ENCODE measurements around the gene ADPRH.

ADPRH gene

GRCh38 chr3:119628390-119628789 lies 49.1 kb downstream of the ADPRH start:
- no peak overlapping the region for H3K4me3 ChIP-seq (ENCODE audit: low read depth, low read length)
- DNase-seq (ENCODE audit: low read depth), result no peak
- in situ Hi-C loops (cut with HindIII; ENCODE audit: low sequenced_read_pairs), result no loop called here
- no peak for TF ChIP-seq CTCF (IDR thresholded peaks at IDR 0.05; ENCODE audit: low read depth, low read length, missing control alignments)

- in situ Hi-C loops (cut with HindIII; ENCODE audit: low sequenced_read_pairs), result no loop called here
- no peak for TF ChIP-seq CTCF (IDR thresholded peaks at IDR 0.05; ENCODE audit: low read depth, low read length, missing control alignments)
- peak; percentile 32 for DNase-seq (ENCODE audit: low read depth)
- H3K4me3 ChIP-seq (ENCODE audit: low read depth, low read length), result no peak overlapping the region
These were observed 49.6 kb downstream of the ADPRH start for GRCh38 chr3:119628816-119629445.

- no peak overlapping the region for H3K4me3 ChIP-seq (ENCODE audit: low read depth, low read length)
- TF ChIP-seq CTCF (IDR thresholded peaks at IDR 0.05; ENCODE audit: low read depth, low read length, missing control alignments), result no peak
- no peak for DNase-seq (ENCODE audit: low read depth)
- in situ Hi-C loops (cut with HindIII; ENCODE audit: low sequenced_read_pairs), result no loop called here
These were observed 51.0 kb downstream of the ADPRH start for GRCh38 chr3:119630128-119630879.

GRCh38 chr3:119630880-119631329 lies 51.6 kb downstream of the ADPRH start:
- in situ Hi-C loops (cut with HindIII; ENCODE audit: low sequenced_read_pairs), result no loop called here
- TF ChIP-seq CTCF (IDR thresholded peaks at IDR 0.05; ENCODE audit: low read depth, low read length, missing control alignments), result no peak
- no peak for DNase-seq (ENCODE audit: low read depth)
- H3K4me3 ChIP-seq (ENCODE audit: low read depth, low read length), result no peak overlapping the region

GRCh38 chr3:119631516-119631915 lies 52.2 kb downstream of the ADPRH start:
- DNase-seq (ENCODE audit: low read depth), result no peak
- H3K4me3 ChIP-seq (ENCODE audit: low read depth, low read length), result no peak overlapping the region
- in situ Hi-C loops (cut with HindIII; ENCODE audit: low sequenced_read_pairs), result no loop called here
- no peak for TF ChIP-seq CTCF (IDR thresholded peaks at IDR 0.05; ENCODE audit: low read depth, low read length, missing control alignments)

GRCh38 chr3:119632216-119632615 lies 52.9 kb downstream of the ADPRH start:
- DNase-seq (ENCODE audit: low read depth), result no peak
- no peak for TF ChIP-seq CTCF (IDR thresholded peaks at IDR 0.05; ENCODE audit: low read depth, low read length, missing control alignments)
- in situ Hi-C loops (cut with HindIII; ENCODE audit: low sequenced_read_pairs), result no loop called here
- no peak overlapping the region for H3K4me3 ChIP-seq (ENCODE audit: low read depth, low read length)
